Mesenchymal stem cell (in vitro differentiated cells and primary cell): ENCODE data around the gene VIPR2.

ENCODE experiments used
- DNase-seq: peaks from one replicate; pipeline ENCODE4 v3.0.0-alpha.2; 2013
- H2AFZ ChIP-seq: one replicate; pipeline ENCODE4 v1.6.1; 2013; ENCODE audit warnings: low read depth, mild to moderate bottlenecking, control low read depth, inconsistent platforms, low read length, moderate library complexity
- H2AK5ac ChIP-seq: 2 replicates; pipeline ENCODE4 v1.6.1; 2013; ENCODE audit warnings: low read length, moderate library complexity, mild to moderate bottlenecking, inconsistent platforms; ENCODE audit not compliant: severe bottlenecking
- H2BK120ac ChIP-seq: one replicate; pipeline ENCODE4 v1.6.1; 2013; ENCODE audit warnings: low read depth, mild to moderate bottlenecking, inconsistent platforms, low read length, moderate library complexity
- H2BK12ac ChIP-seq, 2 experiments: one replicate each; pipeline ENCODE4 v1.6.1; 2013; ENCODE audit warnings: inconsistent platforms in 2 of 2, low read length in 2 of 2, mild to moderate bottlenecking in 2 of 2, moderate library complexity in 2 of 2, control low read depth in 1 of 2
- H2BK15ac ChIP-seq: one replicate; pipeline ENCODE4 v1.6.1; 2013; ENCODE audit warnings: mild to moderate bottlenecking, low read depth, inconsistent platforms; ENCODE audit not compliant: poor library complexity, severe bottlenecking
- H2BK5ac ChIP-seq: 2 replicates; pipeline ENCODE4 v1.6.1; 2013; ENCODE audit warnings: low read depth, mild to moderate bottlenecking, low read length, control low read depth, inconsistent platforms; ENCODE audit not compliant: poor library complexity, severe bottlenecking
- H3K14ac ChIP-seq, 2 experiments: one replicate each; pipeline ENCODE4 v1.6.1; 2013; ENCODE audit warnings: inconsistent platforms in 2 of 2, low read length in 2 of 2, control low read depth in 1 of 2, mild to moderate bottlenecking in 1 of 2, moderate library complexity in 1 of 2
- H3K18ac ChIP-seq, 2 experiments: one replicate each; pipeline ENCODE4 v1.6.1; 2013; ENCODE audit warnings: inconsistent platforms in 2 of 2, low read length in 2 of 2, control low read depth in 1 of 2, low read depth in 1 of 2, mild to moderate bottlenecking in 1 of 2
- H3K23ac ChIP-seq, 2 experiments: one replicate each; pipeline ENCODE4 v1.6.1; 2013; ENCODE audit warnings: inconsistent platforms in 2 of 2, low read length in 2 of 2, mild to moderate bottlenecking in 2 of 2, moderate library complexity in 2 of 2, control low read depth in 1 of 2
- H3K27ac ChIP-seq: 2 replicates; pipeline ENCODE4 v1.5.1; 2013; ENCODE audit warnings: mild to moderate bottlenecking, moderate library complexity, low read length, control low read depth, inconsistent platforms; ENCODE audit not compliant: poor library complexity, severe bottlenecking
- H3K27me3 ChIP-seq, 2 experiments: 2 replicates each; pipeline versions ENCODE4 v1.6.1 to v1.7.0; 2013; ENCODE audit warnings: low read length in 2 of 2, mild to moderate bottlenecking in 2 of 2, moderate library complexity in 2 of 2, control low read depth in 1 of 2, inconsistent platforms in 1 of 2; ENCODE audit not compliant: control insufficient read depth in 1 of 2, insufficient read depth in 1 of 2
- H3K36me3 ChIP-seq, 2 experiments: 2 replicates each; pipeline versions ENCODE4 v1.6.1 to v1.7.0; 2013; ENCODE audit warnings: low read length in 2 of 2, control low read depth in 1 of 2, inconsistent platforms in 1 of 2, low read depth in 1 of 2, mild to moderate bottlenecking in 1 of 2; ENCODE audit not compliant: insufficient read depth in 2 of 2, control insufficient read depth in 1 of 2
- H3K4ac ChIP-seq, 2 experiments: one replicate each; pipeline ENCODE4 v1.6.1; 2013; ENCODE audit warnings: inconsistent platforms in 2 of 2, low read length in 2 of 2, mild to moderate bottlenecking in 2 of 2, moderate library complexity in 2 of 2, control low read depth in 1 of 2, low read depth in 1 of 2
- H3K4me1 ChIP-seq: 2 replicates; pipeline ENCODE4 v1.6.1; 2013; ENCODE audit warnings: low read depth, low read length, control low read depth; ENCODE audit not compliant: control insufficient read depth, insufficient read depth
- H3K4me2 ChIP-seq: 2 replicates; pipeline ENCODE4 v1.6.1; 2013; ENCODE audit warnings: low read length, mild to moderate bottlenecking, inconsistent platforms; ENCODE audit not compliant: poor library complexity, severe bottlenecking
- H3K4me3 ChIP-seq, 2 experiments: 2 replicates each; pipeline versions ENCODE4 v1.5.1 to v1.7.0; 2013; ENCODE audit warnings: low read length in 2 of 2, mild to moderate bottlenecking in 2 of 2, control low read depth in 1 of 2, low read depth in 1 of 2; ENCODE audit not compliant: insufficient read depth in 1 of 2
- H3K79me1 ChIP-seq: replicated peaks from 2 replicates; pipeline ENCODE4 v1.6.1; 2013; ENCODE audit warnings: mild to moderate bottlenecking, control low read depth, low read length, inconsistent platforms; ENCODE audit not compliant: poor library complexity, severe bottlenecking
- H3K9ac ChIP-seq: 2 replicates; pipeline ENCODE4 v1.7.0; 2013; ENCODE audit warnings: mild to moderate bottlenecking, low read length, moderate library complexity
- H3K9me3 ChIP-seq: 2 replicates; pipeline ENCODE4 v1.7.0; 2013; ENCODE audit warnings: mild to moderate bottlenecking, low read length; ENCODE audit not compliant: control insufficient read depth
- H4K8ac ChIP-seq: one replicate; pipeline ENCODE4 v1.6.1; 2013; ENCODE audit warnings: inconsistent platforms, mild to moderate bottlenecking, low read length, moderate library complexity
- H4K91ac ChIP-seq: one replicate; pipeline ENCODE4 v1.6.1; 2013; ENCODE audit warnings: mild to moderate bottlenecking, low read length, inconsistent platforms
- WGBS: methylation state at CpG from one replicate; pipeline ENCODE4 v1.1.7; 2013; ENCODE audit warnings: mixed read lengths; 5-methylcytosine and 5-hydroxymethylcytosine counted together

VIPR2 gene

DNA sequence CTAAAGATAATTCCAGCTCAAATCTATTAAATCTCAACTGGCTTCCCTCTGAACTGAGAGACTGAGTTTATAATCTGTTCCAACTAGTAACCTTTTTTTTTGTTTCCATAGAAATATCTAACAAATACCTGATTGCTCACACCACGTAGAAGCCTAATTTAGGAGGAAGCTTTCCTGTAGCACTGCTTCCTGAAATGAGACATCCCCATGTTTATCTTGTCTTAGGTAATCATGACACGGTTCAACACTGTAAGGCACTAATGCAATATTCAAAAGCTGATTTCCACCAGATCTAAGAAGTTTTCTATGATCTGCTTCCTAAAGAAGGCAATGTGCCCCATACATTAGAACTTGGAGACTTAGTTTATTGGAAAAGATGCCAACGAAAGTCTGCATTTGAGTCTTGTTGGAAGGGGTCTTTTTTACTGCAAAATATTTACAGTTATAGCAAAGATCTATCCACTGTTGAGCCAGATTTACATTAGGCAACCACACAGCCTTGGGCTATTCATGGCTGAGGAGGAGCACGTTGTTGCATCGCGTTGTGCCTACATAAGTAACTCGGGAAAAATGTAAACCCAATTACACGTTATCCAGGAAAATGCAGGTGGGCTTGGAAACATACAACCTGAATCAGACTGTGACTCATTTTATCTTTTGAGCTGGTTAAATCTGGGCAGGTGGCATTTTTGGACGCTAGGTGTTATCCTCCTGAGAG, 66.3 kb downstream of the VIPR2 start:
- Histone ChIP-seq H3K27ac (no peak overlapping the region), H2BK5ac (no peak overlapping the region), H3K36me3 (no peaks in the 10 kb centered on the region), H3K18ac (no peak overlapping the region), H4K91ac (no peak overlapping the region), H2BK15ac (no peak overlapping the region), H3K79me1 (no peaks in the 10 kb centered on the region), H3K9ac (no peak overlapping the region), H3K9me3 (no peaks in the 10 kb centered on the region), H3K4me1 (no peaks in the 10 kb centered on the region), H2BK120ac (no peak overlapping the region), H4K8ac (no peak overlapping the region), H3K4ac (no peak overlapping the region), H3K4me3 (no peak overlapping the region), H3K4me2 (no peak overlapping the region), H3K23ac (no peak overlapping the region), H3K14ac (no peak overlapping the region), H3K27me3 (no peaks in the 10 kb centered on the region), H2AK5ac (no peak overlapping the region), H2AFZ (no peak overlapping the region), H2BK12ac (no peak overlapping the region)
- WGBS: 81% methylated on average over 9 of the region's 9 CpGs
- DNase-seq: no peak

DNA sequence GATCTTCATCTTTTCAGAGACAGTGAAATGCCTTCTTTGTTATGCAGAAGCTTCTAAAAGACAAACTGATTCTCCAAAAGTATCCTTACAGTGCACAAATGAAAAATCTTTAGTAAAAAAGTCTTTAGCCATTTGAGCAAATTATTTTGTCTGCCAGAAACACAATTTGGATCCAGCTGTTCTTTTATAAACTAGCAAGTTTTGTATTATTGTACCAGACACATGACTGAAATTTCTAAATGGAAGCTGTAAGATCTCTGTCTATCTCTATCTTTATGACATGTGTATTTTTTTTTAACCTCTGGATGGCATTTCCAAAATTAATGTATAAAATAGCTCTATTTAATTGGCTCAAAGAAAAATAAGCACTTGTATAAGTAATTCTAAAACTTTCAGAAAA, 68.3 kb downstream of the VIPR2 start:
- Histone ChIP-seq H3K4me2 (no peak overlapping the region), H3K14ac (no peak overlapping the region), H3K79me1 (no peaks in the 10 kb centered on the region), H2AK5ac (no peak overlapping the region), H4K8ac (no peak overlapping the region), H3K4me3 (no peak overlapping the region), H3K4me1 (no peaks in the 10 kb centered on the region), H3K18ac (no peak overlapping the region), H4K91ac (no peak overlapping the region), H3K9me3 (no peaks in the 10 kb centered on the region), H2BK12ac (no peak overlapping the region), H3K27ac (no peak overlapping the region), H3K36me3 (no peaks in the 10 kb centered on the region), H2BK120ac (no peak overlapping the region), H3K27me3 (no peaks in the 10 kb centered on the region), H3K4ac (no peak overlapping the region), H3K23ac (no peak overlapping the region), H2AFZ (no peak overlapping the region), H3K9ac (no peak overlapping the region), H2BK5ac (no peak overlapping the region), H2BK15ac (no peak overlapping the region)
- no peak for DNase-seq

GRCh38 chr7:159075563-159076238, 69.0 kb downstream of the VIPR2 start:
- H2BK12ac ChIP-seq: no peak overlapping the region
- no peak overlapping the region for H3K27ac ChIP-seq
- 70% methylated on average over 16 of the region's 17 CpGs for WGBS
- no peaks in the 10 kb centered on the region for H3K27me3 ChIP-seq
- H2AFZ ChIP-seq: no peak overlapping the region
- no peak overlapping the region for H3K4me3 ChIP-seq
- no peak for DNase-seq
- no peak overlapping the region for H3K4me2 ChIP-seq
- H3K14ac ChIP-seq: no peak overlapping the region
- no peak overlapping the region for H3K9ac ChIP-seq
- H4K91ac ChIP-seq: no peak overlapping the region
- no peaks in the 10 kb centered on the region for H3K4me1 ChIP-seq
- H2BK5ac ChIP-seq: no peak overlapping the region
- H3K9me3 ChIP-seq: no peaks in the 10 kb centered on the region
- H3K36me3 ChIP-seq: no peaks in the 10 kb centered on the region
- no peak overlapping the region for H2BK15ac ChIP-seq
- H3K4ac ChIP-seq: no peak overlapping the region
- H3K23ac ChIP-seq: no peak overlapping the region
- no peak overlapping the region for H4K8ac ChIP-seq
- H2AK5ac ChIP-seq: no peak overlapping the region
- H2BK120ac ChIP-seq: no peak overlapping the region
- H3K18ac ChIP-seq: no peak overlapping the region
- no peaks in the 10 kb centered on the region for H3K79me1 ChIP-seq

GRCh38 chr7:159071260-159071659, 73.4 kb downstream of the VIPR2 start:
- Histone ChIP-seq H3K18ac (no peak overlapping the region), H3K9ac (no peak overlapping the region), H2BK120ac (no peak overlapping the region), H2AK5ac (no peak overlapping the region), H4K91ac (no peak overlapping the region), H3K36me3 (no peaks in the 10 kb centered on the region), H3K79me1 (no peaks in the 10 kb centered on the region), H3K9me3 (no peaks in the 10 kb centered on the region), H3K14ac (no peak overlapping the region), H3K4me3 (no peak overlapping the region), H3K4me2 (no peak overlapping the region), H3K27ac (no peak overlapping the region), H3K4me1 (no peaks in the 10 kb centered on the region), H3K4ac (no peak overlapping the region), H3K23ac (no peak overlapping the region), H4K8ac (no peak overlapping the region), H2BK15ac (no peak overlapping the region), H2BK5ac (no peak overlapping the region), H2AFZ (no peak overlapping the region), H3K27me3 (no peaks in the 10 kb centered on the region), H2BK12ac (no peak overlapping the region)
- no peak for DNase-seq
- 84% methylated on average over 4 of the region's 6 CpGs for WGBS
